NOMO-1 treated with DMSO at 0.1 percent for 48 hours (cell line): ENCODE data around the gene GZF1.

Source experiments
- DNase-seq: peaks from one replicate; lab custom pipeline; 2025; ENCODE audit not compliant: unreplicated experiment; lab: John Stamatoyannopoulos, UW

GZF1 gene

GRCh38 chr20:23361476-23362391 lies at the start of gene GZF1:
Gene GZF1 (plus strand): TSS chr20:23362182. CDS start chr20:23364384, 2,202 bp downstream.
- DNase-seq: peak; percentile 97

GRCh38 chr20:23313271-23313670 lies 48.7 kb upstream of the GZF1 start:
- DNase-seq: no peak

GRCh38 chr20:23314699-23315098 lies 47.3 kb upstream of the GZF1 start:
- no peak for DNase-seq

GRCh38 chr20:23315099-23315498 lies 46.9 kb upstream of the GZF1 start:
- DNase-seq: no peak

GRCh38 chr20:23316626-23317025 lies 45.4 kb upstream of the GZF1 start:
- DNase-seq: no peak

- DNase-seq: no peak
Observed at GRCh38 chr20:23317081-23317480, 44.9 kb upstream of the GZF1 start.

- DNase-seq: no peak
Observed at GRCh38 chr20:23318347-23318746, 43.6 kb upstream of the GZF1 start.

- peak; percentile 4 for DNase-seq
Observed at GRCh38 chr20:23320317-23320716, 41.7 kb upstream of the GZF1 start.

- no peak for DNase-seq
Observed at GRCh38 chr20:23325107-23325506, 36.9 kb upstream of the GZF1 start.

GRCh38 chr20:23326774-23327173 lies 35.2 kb upstream of the GZF1 start:
- DNase-seq: no peak

GRCh38 chr20:23327617-23328333 lies 34.2 kb upstream of the GZF1 start:
- no peak for DNase-seq

- DNase-seq: no peak
Observed at GRCh38 chr20:23331450-23332350, 30.3 kb upstream of the GZF1 start.

- DNase-seq: no peak
Observed at GRCh38 chr20:23332467-23332866, 29.5 kb upstream of the GZF1 start.

- peak; percentile 27 for DNase-seq
Observed at GRCh38 chr20:23334111-23334510, 27.9 kb upstream of the GZF1 start.

GRCh38 chr20:23335521-23335920 lies 26.5 kb upstream of the GZF1 start:
- no peak for DNase-seq

GRCh38 chr20:23336476-23336875 lies 25.5 kb upstream of the GZF1 start:
- DNase-seq: no peak

GRCh38 chr20:23337312-23337711 lies 24.7 kb upstream of the GZF1 start:
- no peak for DNase-seq

GRCh38 chr20:23339986-23340385 lies 22.0 kb upstream of the GZF1 start:
- DNase-seq: no peak

GRCh38 chr20:23340524-23340923 lies 21.5 kb upstream of the GZF1 start:
- peak; percentile 44 for DNase-seq

GRCh38 chr20:23341073-23341472 lies 20.9 kb upstream of the GZF1 start:
- no peak for DNase-seq

- no peak for DNase-seq
Observed at GRCh38 chr20:23343590-23343989, 18.4 kb upstream of the GZF1 start.
